HG03064 (cell line): Measurements from ENCODE around the gene DCC.

ENCODE experiments used
- ATAC-seq: cut with Tn5 transposase; IDR thresholded peaks from one replicate; pipeline ENCODE4 v1.9.1; 2021; ENCODE audit warnings: low read depth; ENCODE audit not compliant: unreplicated experiment

The DCC gene

GRCh38 chr18:52991246-52991645 lies 651.2 kb downstream of the DCC start:
- no peak for ATAC-seq

DNA sequence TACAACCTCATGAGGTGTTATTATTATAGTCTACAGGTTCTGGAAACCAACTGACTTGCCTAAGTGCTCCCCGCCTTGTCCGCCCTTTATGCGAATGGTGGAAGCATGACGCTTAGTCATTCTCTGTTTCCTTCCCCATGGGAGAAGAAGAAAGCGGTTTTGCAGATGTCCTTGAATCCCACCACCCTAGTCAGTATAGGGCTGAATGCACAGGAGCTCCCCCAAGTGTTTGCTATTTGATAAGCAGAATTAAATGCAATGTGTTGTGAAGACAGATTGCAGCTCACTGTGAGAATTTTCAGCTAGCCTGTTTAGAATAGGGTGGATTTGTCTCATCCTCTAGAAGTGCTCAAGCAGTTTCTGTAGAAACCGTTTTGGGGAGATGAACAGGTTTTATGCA lies 652.0 kb downstream of the DCC start:
- ATAC-seq = no peak

GRCh38 chr18:52995875-52996274 lies 655.9 kb downstream of the DCC start:
- no peak for ATAC-seq

DNA sequence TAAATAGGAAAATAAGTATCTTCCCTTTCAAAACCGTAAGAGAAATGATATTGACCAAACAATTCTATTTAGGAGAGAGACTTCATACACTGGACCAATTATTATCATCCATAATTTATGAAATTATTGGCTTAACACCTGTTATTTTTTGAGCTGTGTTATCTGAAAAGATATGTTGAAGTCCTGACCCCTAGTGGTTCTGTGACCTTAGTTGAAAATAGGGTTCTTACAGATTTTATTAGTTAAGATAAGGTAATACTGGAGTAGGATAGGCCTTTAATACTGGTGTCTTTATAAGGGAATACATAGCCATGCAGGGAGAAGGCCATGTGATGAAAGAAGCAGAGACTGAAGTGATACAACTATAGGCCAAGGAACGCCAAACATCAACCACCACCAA lies 659.6 kb downstream of the DCC start:
- no peak for ATAC-seq

DNA sequence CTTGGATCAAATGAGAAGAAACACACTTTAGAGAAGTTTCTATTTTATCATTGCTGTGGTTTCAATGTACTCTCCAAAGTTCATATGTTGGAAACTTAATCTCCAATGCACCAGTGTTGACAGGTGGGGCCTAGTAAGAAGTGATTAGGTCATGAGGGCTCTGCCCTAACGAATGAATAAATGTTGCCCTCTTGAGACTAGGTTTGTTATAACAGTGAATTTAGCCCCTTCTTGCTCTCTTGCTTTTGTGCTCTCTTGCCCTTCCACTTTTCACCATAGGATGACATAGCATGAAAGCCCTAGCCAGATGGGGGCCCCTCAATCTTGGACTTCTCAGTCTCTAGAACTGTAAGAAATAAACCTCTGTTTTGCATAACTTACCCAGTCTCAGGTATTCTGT lies 664.8 kb downstream of the DCC start:
- no peak for ATAC-seq

DNA sequence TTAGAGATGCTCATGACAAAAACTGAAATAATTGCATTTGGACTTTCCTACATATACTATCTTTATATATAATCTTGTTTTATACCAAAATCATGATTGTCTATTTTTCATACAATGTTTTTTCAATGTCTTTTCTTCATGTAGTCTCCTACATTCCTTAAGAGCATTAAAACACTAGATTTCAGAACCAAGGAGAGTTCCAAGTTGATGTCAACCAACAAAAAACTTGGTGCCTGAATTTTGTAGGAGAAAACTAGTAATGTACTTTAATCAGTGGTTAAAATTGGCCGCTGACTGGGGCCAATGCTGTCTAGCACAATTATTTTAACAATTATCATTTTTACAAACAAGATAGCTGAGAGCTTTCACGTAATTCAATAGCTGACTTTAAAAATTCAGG lies 678.8 kb downstream of the DCC start:
- ATAC-seq = no peak

DNA sequence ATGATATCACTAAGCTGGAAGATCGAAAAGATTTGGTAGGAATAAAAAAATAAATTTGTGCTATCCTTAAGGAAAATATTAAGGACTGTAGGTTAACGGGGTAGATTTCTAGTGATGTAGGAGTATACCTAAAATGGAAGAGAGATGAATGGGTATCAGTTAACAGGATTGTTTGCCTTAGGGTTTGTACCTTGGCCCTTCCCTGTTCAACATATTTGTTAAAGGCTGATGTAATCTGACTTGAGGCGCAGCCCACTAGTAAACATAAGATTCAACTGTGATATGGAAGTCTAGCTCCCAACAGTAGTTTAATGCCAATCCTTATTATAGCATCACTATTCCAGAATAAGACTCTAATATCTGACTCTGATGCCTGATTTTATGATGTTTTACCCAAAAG lies 685.2 kb downstream of the DCC start:
- ATAC-seq = no peak

- ATAC-seq = no peak
Measured at GRCh38 chr18:53028565-53028964, 688.6 kb downstream of the DCC start.

GRCh38 chr18:53033128-53033527 lies 693.1 kb downstream of the DCC start:
- ATAC-seq = no peak

DNA sequence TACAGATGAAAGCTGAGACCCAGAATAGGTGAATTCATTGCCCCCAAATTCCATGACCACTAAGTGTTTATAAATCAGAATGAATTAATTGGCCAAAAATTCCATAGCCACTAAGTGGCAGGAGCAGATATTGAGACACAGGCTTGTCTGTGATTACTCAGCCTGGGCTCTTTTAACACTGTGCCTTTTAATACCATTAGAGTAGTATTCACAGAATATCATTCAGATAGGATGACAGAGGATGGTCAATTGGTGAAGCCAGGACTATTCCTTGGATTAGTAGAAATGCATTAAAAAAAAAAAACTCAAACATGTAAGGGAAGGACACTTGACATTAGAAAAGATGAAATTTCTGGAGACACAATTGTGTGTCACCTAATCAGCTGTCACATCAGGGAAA lies 698.6 kb downstream of the DCC start:
- no peak for ATAC-seq

DNA sequence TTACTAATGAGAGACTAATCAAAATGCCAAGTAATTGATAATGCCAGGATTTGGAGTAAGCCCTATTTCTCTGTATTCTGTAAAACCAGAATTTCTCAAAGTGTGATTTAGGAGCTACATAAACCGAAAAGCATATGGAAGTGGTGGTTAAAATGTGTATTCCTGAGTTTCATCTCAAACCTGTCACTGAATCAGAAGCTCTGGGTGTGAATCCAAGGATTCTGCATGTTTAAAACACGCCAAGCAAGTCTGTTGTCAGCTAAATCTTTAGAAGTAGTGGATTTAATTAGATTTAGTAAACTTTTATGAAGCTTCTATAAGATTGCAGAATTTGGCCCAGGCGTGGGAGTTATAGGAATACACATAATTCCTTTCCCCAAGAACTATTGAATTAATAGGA lies 700.3 kb downstream of the DCC start:
- ATAC-seq = no peak

GRCh38 chr18:53056064-53056463 lies 716.1 kb downstream of the DCC start:
- ATAC-seq = no peak

DNA sequence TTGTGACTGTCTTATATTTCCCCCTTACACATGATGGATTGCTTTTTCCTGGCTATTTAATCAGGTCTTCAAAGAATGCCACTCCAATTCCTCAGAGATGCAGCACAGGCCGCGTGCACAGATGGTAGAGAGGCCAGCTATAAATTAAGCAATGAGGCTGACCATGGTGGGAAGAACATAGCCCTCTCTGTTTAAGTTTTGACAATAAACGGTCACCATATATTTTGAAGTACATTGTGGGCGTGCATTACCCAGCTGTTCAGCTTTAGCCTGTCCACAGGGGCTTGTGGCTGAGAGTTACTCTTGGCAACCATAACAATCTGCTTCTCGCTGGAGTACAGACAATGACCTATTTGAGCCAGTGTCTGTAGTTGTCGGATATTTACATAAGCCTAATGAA lies 730.8 kb downstream of the DCC start:
- ATAC-seq = no peak

DNA sequence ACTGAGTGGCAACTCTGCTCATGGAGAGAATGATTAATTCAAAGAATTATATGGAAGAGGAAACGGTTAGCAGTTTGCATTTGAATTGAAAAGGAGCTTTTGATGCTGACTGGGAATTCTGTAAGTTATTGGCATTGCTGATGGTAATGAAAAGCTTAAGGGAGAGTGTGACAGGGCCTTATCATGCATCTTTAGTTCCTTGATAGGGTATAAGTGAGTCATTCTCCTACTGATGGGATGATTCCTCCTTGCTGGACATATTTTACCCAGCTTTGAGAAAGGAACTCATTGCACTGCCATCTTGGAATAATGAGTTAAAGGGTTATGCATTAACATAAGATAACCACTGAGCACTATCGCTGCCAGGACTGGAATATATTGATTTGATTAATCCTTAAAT lies 740.7 kb downstream of the DCC start:
- no peak for ATAC-seq

DNA sequence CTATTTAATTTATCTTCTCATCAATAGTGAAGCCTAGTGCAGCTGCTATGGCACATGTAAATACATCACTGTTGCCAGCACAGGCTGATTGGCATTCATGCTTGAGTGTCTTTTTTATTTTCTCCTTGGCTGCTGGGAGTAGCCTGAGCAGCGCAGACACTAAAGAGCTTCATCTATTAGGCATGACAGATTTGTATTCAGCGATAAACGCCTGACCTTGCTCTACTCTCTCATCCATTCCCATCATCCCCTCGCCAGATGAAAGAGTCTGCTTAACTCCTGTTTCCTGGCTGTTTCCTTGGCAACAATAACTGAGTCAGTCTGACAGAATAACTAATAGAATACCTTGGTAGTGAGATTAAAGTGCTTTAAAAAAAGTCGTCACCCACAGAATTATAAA lies 753.6 kb downstream of the DCC start:
- ATAC-seq = no peak

GRCh38 chr18:53101536-53102105 lies 761.6 kb downstream of the DCC start:
- no peak for ATAC-seq

- ATAC-seq = no peak
Measured at GRCh38 chr18:53114441-53114840, 774.4 kb downstream of the DCC start.

DNA sequence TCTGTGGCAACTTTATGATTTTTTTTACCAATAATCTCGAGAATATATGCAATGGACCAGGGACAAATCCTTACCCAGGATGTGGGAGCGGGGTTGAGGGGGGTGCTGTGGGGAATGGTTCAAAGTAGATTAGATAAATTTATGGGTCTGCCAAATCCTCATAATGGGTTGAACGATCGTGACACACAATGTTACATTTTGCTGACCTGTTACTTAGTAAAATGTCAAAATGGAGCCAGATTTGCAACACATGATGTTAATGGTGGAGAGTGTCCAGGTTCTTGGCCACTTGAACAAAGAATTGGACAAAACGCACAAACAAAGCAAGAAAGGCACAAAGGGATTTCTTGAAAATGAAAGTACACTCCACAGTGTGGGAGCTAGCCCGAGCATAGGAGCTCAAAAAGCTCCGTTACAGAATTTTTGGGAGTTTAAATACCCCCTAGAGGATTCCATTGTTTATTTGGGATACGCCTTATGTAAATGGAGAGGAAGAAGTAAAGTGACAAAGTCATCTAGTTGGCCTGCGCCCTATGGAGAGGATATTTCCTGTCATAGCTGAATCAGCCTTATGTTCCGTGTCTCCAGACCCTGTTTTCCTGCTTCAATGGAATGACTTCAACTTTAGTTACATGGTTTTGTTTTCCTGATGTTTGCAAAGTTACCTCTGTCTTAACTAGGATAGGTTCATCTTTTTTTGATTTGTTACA lies 776.0 kb downstream of the DCC start:
- ATAC-seq = no peak

- ATAC-seq = no peak
Measured at GRCh38 chr18:53117851-53118250, 777.9 kb downstream of the DCC start.

DNA sequence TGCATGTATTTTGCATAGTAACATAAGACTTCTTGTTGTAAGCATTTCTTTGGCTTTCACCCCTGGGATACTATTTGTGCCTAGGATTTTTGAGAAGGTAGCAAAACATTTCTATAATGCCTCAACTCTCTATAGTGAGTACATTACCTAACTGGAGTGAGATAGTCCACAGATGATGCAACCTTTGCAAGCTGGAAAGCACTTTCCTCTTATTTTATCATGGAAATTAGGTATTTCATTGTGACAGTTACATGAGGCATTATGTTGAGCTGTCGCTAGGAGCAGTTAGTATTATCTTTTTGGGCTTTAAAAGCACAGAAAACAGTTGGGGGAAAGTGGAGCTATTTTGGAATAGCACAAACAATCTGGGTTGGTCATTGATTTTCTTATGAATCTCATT lies 786.2 kb downstream of the DCC start:
- no peak for ATAC-seq

GRCh38 chr18:53131001-53131400 lies 791.0 kb downstream of the DCC start:
- no peak for ATAC-seq

DNA sequence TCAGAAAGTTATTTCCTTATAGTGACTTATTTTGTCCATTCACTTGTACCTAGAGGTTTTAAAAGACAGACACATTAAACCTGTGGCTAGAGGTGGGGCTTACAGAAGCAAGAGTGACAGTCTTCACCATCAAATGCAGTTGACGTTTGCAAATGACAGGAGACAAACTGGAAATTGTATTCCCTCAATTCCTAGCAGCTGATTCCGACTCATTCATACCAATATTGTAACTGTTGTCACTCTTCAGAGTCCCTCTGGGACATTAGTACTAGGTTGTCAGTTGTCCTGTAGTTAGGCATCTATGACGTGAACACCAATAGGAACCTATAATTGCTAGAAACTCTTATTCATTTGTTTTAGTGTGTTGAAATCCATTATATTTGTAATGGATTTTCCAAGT lies 794.7 kb downstream of the DCC start:
- no peak for ATAC-seq

DNA sequence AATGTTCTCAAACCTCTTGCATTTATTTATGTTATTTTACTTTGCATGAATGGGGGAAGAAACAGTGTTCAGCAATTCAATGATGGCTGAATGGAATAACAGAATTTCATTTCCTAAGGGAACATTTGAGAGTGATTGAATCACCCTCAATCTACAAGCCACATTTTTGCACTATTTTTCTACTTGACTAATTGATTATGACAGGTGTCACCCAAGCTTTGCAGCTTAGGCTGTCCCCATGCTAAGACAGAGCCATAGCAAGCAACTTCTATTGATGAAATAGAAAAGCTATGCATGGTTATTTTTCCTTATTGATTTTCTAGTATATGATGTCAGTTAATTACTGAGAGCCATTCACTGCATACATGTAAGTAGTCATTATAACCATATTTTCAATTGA lies 795.7 kb downstream of the DCC start:
- no peak for ATAC-seq
